Amygdala (tissue), 56 donors: ENCODE measurements around the gene GPR143.

Source experiments
- DNase-seq, 56 donors: peaks; one replicate each; lab custom pipeline; 2025; lab: John Stamatoyannopoulos, UW

GPR143 gene

DNA sequence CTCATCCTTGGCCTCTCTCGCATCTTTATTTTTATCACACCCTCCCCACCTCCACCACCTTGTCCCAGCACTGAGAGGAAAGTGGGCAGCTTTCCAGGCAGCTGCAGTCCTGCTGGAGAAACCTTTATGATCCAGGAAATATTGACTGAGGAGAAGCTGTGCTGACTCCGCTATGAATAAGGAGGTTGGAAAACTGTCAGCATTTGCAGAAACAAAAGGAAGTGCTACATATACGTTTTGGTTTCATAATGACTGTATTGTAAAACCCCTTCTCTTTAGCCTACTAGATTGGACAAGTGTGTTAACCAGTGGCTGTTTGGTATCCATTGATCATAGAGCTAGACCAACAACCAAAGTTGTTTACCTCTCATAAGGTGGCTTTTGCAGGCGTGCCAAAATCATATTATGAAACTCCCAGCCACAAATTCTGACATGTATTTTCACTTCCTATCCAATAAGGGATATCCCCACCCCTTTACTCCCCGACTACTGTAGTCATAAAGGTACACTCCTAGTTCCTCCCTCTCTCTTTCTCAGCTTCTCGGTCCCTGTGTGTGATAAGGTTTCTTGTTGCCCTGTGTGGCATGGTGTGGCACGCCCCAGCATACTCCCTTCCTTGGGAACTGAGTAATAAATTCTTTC lies 88.4 kb downstream of the GPR143 start:
- DNase-seq: no peak

DNA sequence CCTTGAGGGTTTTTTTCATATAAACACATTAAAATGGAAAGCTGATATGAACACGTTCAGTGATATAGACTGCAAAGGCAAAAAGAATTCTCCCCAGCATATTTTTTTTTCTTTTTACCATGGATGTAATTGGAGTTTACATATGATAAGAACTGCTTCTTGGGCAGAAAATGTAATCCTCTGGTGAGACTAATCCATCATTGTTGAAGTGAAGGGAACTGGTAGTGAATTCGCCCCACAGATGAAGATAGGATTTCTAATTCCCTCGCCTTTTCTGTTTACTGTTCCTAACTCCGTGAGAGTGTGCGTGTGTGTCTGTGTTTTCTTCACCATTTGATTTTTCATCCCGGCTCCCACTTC lies 88.9 kb downstream of the GPR143 start:
- DNase-seq: no peak

DNA sequence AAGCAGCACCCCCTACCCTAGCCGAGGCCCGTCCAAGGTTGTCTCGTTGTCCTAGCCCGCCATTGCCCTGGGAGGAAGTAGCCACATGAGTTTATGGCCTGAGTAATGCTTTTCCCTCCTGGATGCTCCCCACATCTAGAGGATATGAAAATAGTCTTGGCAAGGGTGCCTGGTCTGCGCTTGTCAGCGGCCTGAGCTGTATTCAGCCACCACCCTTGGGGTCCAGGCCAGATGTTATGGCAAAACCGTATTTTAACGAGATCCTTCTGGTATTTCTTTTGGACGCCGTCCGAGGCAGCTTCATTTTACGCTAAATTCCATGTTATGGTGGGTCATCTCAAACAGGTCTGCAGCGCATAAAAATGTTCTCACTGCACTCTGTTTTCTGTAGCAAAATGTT lies 89.3 kb downstream of the GPR143 start:
- DNase-seq: no peak
